Ecto neural progenitor cell (in vitro differentiated cells): Measurements from ENCODE around the gene PBRM1.
"Not testable (repeated sequence)": the region's sequence is repeated elsewhere in the genome, so short reads cannot be mapped to it uniquely, and the experiment has no call there.

Experiments
- DNase-seq: peaks from one replicate; pipeline ENCODE4 v3.0.0-alpha.2; 2018; ENCODE audit warnings: low spot score

PBRM1 gene

DNA sequence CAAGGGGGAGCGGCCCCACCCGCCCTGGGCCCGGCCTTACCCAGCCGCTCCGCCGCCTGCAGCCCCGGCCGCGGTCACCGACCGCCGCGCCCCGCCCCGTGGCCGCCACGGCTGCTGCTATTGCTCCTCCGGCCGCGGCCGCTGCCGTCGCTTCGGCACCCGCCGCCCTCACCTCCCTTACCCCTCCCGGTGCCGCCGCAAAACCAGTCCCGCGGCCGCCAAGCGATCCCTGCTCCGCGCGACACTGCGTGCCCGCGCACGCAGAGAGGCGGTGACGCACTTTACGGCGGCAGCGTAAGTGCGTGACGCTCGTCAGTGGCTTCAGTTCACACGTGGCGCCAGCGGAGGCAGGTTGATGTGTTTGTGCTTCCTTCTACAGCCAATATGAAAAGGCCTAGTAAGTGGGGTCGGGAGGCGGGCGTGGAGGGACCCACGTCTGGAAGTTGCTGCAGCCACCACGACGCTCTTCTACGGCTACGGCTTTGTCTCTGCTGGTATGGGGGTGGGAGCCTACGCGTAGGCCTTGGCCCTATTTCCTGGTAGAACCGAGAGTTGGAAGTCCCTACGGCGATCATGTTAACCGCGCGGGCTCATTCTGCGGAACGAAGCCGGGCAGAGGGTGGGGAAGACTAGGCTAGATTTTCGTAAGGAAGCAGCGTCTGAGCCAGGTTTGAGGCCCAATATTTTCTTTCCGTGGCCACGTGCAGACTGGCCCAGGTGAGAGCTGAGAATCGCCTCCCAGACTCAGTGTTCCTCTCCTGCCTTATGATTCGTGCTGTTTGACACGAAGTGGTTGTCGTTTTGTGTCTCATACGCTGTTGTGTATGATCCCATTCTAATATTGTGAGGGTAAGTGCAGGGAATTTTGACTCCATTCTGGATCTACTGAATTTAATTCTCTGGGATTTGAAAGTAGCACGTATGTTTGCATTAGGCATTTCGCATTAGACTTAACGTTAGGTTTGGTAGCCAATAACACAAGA lies at the start of gene PBRM1, which contains the start of gene GNL3:
Gene PBRM1, minus strand, starts transcription at position 205 of the 983 bp plus-strand sequence.
Gene GNL3, plus strand, starts transcription at position 324 of the 983 bp plus-strand sequence. Its CDS starts 61 bp downstream, at position 385.
- DNase-seq: peak; percentile 95

DNA sequence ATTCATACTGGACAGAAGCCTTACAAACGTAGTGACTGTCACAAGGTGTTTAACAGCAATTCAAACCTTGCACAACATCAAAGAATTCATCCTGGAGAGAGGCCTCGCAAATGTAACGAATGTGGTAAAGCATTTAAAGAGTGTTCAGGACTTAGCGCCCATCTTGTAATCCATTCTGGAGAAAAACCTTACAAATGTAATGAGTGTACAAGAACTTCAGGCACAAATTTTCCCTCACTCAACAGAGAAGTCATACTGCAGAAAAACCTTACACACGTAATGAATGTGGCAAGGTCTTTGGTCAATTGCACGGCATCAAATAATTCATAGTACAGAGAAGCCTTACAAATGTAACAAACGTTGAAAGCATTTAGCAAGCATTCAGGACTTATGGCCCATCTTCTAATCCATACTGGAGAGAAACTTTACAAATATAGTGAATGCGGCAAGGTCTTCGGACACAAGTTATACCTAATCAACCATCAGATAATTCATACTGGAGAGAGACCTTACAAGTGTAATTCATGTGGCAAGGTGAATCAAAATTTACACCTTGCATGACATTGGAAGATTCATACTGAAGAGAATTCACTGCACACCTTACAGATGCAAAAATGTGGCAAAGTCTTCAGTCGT lies 47.7 kb upstream of the PBRM1 start:
- no peak for DNase-seq

DNA sequence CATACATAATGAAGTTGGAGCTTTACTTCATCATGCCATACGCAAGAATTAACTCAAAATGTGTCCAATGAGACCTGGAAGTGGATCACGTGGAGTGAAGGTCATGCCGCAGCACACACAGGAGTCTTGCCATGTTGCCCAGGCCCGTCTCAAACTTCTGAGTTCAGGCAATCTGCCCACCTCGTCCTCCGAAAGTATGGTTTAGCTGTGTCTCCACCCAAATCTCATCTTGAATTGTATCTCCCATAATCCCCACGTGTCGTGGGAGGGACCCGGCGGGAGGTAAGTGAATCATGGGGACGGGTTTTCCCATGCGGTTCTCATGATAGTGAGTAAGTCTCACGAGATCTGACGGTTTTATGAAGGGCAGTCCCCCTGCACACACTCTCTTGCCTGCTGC lies 45.9 kb upstream of the PBRM1 start:
- no peak for DNase-seq

DNA sequence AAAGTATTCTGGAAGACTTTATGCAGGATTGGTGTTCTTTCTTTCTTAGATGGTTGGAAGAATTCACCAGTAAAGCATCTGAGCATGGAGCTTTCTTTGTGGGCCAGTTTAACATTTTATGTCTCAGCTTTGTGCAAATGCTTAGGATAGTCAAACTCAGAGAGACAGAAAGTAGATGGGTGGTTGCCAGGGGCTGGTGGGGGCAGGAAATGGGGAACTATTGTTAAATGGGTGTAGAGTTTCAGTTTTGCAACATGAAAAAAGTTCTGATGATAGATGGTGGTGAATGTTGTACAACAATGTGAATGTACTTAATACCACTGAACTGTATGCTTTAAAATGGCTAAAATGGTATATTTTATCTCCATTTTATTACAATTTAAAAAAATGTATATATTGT lies 45.0 kb upstream of the PBRM1 start:
- no peak for DNase-seq

DNA sequence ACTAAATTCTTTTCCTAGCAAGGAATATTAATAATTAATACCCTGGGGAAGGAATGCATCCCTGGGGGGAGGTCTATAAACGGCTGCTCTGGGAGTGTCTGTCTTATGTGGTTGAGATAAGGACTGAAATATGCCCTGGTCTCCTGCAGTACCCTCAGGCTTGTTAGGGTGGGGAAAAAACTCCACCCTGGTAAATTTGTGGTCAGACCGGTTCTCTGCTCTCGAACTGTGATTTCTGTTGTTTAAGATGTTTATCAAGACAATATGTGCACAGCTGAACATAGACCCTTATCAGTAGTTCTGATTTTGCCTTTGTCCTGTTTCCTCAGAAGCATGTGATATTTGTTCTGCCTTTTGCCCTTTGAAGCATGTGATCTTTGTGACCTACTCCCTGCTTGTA lies 43.0 kb upstream of the PBRM1 start:
- not testable (repeated sequence) for DNase-seq

DNA sequence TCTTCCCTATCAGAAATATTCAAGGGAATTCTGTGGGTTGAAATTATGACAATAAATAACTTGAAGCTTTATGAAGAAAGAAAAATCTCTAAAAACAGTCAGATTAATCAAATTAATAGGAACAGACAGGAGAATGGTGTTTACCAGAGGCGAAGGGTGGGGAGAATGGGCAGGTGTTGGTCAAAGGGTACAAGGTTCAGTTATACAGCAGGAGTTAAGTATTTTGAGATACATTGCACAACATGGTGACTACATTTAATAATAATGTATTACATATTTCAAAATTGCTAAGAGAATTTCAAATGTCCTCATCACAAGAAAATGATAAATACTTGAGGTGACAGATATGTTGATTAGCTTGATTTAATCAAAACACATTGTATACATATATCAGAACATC lies 38.8 kb upstream of the PBRM1 start:
- DNase-seq: no peak

DNA sequence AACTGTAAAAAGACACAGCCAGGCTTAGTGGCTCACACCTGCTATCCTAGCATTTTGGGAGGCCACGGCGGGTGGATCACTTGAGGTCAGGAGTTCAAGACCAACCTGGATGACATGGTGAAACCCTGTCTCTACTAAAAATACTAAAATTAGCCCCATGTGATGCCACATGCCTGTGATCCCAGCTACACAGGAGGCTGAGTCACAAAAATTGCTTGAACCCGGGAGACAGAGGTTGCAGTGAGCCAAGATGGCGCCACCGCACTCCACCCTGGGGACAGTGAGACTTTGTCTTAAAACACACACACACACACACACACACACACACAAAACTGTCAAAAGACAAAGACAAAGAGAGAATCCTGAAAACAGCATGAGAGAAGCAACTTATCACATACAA lies 38.2 kb upstream of the PBRM1 start:
- DNase-seq: no peak

DNA sequence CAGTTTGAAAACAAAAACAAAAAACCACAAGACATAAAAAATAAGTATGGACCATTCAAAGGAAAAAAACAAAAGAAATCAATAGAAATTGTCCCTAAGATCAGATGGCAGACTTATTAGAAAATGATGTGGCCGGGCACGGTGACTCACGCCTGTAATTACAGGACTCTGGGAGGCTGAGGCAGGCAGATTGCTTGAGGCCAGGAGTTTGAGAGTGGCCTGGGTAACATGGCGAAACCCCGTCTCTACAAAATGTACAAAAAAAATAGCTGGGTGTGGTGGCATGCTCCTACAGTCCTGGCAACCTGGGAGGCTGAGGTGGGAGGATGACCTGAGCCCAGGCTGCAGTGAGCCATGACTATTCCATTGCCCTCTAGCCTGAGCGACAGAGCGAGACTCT lies 36.8 kb upstream of the PBRM1 start:
- no peak for DNase-seq

DNA sequence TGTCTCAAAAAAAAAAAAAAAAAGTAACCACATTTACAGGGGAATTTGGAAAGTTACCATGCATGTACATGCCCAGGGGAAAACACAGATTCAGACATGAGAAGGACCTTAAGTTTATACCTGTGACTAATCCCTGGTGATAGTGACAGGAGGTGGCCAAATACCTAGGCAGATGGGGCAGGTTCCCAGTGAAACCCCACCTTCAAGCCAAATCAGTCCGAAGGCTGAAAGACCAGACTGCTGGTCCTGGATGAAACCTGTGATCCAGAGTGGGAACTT lies 36.0 kb upstream of the PBRM1 start:
- no peak for DNase-seq

DNA sequence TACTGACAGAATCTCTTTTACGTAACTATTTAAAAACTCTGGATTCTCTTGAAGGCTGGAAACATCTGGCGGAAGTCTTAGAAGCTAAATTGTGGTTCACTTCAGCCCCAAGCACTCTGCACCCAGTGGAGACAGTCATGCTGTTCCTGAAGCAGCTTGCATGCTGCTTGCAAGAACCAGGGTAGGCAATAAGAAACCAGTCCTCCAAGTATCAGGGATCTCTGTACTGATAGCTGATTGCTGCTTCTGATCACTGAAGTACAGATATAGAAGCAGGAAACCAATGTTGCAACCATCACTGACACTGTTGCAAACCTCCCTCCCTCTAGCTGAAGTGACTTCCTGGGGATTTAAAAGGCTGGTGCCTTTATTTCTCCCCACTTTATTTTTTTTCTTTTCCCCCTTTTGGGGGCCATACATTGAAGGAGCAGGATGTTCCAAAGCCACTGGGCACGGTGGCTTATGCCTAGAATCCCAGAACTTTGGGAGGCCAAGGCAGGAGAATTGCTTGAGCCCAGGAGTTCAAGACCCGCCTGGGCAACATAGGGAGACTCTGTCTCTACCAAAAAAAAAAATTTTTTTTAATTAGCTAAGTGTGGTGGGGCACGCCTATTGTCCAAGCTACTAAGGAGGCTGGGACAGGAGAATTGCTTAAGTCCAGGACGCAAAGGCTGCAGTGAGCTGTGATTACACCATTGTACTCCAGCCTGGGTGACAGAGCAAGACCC lies 35.5 kb upstream of the PBRM1 start:
- no peak for DNase-seq

DNA sequence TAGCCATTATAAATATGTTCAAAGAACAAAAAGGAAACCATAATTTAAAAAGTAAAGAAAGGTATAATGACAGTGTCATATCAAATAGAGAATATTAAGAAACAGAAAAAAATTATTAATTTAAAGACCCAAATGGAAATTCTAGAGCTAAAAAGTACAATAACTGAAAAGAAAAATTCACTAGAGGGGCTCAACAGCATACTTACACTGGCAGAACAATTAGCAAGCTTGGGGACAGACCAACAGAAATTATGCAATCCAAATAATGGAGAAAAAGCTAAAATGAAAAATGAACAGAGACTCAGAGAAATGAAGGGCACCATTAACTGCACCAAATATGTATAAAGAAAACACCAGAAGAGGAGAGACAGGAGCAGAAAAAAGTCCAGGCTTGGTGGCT lies 33.9 kb upstream of the PBRM1 start:
- DNase-seq: no peak

DNA sequence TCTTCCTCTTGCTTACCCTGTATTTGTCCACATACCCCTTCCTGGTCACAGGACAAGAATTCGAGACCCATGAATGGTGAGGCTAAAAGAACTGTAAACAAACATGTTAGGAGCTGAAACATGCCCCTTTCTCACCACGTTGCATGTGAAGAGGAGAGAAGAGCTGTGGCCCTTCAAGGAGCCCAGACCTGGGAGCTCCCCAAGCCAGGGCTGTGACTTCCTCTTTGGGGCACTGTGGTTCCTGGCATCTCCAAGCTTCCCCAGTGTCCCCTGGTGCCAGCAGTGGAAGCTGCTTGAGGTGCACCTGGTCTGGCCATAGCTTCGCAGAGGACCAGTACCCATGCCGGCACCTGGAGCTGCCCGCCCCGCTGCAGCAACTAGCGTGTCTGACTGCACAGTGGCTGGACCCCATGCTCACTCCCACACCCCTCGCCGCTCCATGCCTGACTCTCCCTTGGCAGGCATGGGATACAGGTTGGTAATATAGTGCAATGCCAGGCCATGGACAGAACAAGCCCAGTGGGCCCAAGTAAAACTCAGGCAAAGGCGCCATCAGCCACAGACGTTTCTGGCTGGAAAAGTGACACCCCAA lies 30.1 kb upstream of the PBRM1 start:
- DNase-seq: no peak

DNA sequence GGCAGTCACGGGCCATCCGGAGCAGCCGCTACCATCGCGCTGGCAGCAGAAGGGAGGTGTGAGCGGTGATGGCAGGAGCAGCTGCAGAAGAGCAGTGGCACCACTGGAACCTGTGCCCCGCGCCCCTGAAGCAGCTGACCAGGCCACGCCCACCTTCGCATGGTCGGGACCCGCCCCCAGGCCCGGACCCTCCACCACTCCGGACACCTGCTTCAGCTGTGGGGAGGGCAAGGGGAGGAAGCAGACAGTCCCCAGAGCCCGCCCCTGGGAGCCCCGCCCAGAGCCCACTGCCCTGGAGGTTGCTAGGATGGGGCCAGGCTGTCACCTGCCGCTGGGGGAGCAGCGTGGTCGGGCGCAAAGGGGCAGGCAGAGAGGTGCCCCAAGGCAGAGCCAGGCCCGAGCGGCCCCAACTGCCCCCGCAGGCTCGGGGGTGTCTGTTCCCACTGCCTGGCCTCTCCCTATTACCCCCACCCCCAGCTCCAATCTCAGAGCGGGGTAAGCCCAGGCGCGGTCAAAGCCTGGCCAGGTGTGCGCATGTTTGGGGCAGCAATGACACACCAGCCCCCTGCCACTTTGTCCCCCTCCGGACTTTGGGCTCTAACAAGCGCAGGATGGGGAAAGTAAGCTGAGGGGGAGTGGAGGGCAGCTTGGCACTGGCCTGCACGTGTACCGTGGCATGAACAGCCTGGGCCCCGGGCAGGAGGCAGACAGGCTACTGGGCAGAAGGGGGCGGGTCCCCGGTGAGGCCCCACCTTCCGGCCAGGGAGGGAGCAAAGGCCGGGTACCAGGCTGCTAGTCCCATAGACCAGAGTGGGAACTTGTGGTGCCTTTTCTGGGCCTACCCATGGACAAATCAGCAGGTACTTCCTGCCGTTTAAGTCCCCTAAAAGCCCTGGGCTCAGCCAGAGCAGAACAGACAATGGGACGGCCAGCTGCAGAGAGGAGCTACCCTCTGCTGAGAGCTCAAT lies 28.9 kb upstream of the PBRM1 start:
- peak; percentile 82 for DNase-seq

DNA sequence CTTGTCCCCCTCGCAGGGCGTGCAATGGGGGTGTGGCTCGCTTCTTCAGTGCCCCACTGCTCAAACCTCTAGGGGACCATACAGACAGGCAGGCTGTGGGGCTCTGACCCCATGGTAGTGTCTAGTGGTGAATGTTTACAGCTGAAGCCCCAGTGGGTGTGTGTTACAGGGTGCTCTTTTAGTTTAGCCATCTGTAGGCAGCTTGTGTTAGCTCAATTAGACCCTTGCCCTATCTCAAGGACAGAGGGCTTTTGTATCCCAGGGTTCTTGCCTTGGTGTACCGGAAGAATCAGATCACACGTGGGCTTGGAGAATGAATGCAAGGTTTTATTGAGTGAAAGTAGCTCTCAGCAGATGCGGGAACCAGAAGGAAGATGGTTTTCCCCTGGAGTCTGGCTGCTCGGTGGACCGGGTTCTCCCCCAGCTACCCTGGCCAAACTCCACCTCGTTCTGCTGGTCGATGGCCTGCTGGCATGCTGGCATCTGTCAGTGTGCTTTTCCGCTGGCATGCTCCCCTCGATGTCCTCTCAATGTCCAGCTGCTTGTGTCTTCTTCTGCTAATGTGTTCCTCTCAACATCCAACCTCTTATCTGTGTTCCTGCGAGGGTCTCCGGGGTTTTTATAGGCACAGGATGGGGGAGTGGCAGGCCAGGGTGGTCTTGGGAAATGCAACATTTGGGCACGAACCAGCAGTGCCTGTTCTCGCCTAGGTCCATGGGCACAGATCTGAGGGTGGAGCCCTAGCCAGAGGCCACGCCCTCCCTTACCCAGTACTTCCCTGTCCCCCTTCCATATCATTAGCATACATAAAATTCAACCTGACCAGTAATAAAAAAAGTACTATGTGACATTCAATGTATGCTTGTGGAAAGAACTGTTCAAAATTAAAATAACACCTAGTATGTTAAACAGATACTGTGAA lies 26.8 kb upstream of the PBRM1 start:
- no peak for DNase-seq

DNA sequence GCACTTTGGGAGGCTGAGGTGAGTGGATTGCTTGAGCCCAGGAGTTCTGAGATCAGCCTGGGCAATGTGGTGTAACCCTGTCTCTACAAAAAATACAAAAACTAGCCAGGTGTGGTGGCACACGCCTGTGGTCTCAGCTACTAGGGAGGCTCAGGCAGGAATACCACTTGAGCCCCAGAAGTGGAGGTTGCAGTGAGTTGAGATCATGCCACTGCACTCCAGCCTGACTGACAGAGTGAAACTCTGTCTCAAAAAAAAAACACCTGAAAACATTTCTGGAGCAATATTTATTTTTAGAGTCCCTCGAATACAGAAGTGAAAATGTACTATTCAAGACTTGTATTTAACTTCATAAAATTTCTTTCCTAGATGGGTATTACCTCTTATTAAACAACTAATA lies 24.8 kb upstream of the PBRM1 start:
- DNase-seq: no peak

DNA sequence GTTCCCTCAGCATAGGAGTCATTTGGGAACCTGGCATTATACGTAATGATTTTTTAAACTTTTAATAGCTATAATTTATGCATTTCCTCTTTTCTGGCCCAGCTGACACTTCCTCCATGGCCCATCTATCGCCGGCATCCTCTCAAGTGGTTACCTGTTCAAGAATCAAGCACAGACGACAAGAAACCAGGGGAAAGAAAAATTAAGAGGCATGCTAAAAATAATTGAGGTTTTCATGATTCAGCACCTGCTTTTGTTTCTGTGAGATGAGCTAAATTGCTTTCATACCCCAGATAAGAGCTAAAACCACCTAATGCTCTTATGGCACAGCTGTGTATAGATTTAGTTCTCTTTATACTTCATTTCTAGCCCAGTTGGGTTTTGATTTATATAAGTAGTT lies 21.9 kb upstream of the PBRM1 start:
- no peak for DNase-seq

DNA sequence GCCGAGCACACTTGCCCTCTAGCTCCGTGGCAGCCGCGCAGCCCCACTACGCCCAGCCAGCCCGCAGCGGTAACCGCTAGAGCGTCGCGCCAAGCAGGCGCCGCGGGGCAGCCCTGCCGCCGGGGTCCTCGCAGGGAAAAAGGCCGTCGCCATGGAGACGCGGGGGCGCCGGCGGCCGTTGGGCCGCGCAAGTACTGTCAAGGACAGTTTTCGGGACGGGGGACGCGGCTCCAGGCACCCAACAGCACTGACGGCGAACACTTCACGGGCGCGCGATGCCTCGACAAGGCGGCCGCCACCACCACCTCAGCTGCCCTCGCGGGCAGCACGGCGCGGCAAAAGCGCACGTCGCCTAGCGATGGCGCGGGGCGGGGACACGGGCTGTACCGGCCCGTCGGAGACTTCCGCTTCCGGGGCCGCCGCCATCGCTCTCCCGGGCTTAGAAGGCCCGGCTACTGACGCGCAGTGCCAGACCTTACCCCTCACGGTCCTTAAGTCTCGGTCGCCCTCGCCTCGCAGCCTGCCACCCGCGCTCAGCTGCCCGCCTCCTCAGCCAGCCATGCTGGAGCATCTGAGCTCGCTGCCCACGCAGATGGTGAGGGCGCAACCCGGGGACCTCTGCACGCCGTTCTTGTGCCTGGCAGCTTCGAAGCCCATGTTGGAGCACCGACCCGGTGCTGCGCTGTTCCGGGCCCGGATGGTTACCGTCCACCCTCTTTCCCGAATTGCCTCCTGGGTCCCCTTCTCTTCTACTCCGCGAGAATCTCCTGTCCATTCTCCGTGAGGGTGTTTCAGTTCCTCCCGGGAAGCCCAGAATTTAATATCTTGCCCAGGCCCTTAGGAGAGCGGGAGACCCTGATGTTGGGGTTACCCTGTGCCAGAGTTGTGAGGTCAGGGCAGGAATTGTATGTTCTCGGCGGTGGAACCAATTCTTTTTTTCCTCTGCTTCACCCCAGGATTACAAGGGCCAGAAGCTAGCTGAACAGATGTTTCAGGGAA lies 20.3 kb upstream of the PBRM1 start, which contains the start of the genes GLT8D1 and SPCS1:
Gene GLT8D1, minus strand, starts transcription at position 104 of the 999 bp plus-strand sequence. CDS start 5,331 bp downstream, outside the sequence.
Gene SPCS1, plus strand, starts transcription at position 419 of the 999 bp plus-strand sequence. Its CDS starts 141 bp downstream, at position 560.
- DNase-seq: peak; percentile 90

DNA sequence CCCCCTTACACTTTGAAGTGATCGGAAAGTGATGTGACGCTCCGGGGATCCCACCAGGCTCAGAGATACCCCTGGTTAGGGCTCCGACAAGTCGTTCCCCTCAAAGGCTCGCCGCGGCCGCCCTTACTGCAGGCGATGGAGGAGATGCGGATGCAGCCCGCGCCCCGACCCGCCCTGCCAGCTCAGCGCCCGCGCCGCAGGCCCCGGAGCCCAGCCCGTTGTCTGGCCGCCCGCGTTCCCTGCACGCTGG lies 19.6 kb upstream of the PBRM1 start:
- DNase-seq: no peak
